ENCODE data around the gene SLC15A3. TPM values are rescaled to one million over a fixed set of nuclear protein-coding genes. Genes with fewer than 3 reads are reported as not detected.

The SLC15A3 gene
- total RNA-seq, 1 experiment from 2014 or later = 8.7 TPM

DNA sequence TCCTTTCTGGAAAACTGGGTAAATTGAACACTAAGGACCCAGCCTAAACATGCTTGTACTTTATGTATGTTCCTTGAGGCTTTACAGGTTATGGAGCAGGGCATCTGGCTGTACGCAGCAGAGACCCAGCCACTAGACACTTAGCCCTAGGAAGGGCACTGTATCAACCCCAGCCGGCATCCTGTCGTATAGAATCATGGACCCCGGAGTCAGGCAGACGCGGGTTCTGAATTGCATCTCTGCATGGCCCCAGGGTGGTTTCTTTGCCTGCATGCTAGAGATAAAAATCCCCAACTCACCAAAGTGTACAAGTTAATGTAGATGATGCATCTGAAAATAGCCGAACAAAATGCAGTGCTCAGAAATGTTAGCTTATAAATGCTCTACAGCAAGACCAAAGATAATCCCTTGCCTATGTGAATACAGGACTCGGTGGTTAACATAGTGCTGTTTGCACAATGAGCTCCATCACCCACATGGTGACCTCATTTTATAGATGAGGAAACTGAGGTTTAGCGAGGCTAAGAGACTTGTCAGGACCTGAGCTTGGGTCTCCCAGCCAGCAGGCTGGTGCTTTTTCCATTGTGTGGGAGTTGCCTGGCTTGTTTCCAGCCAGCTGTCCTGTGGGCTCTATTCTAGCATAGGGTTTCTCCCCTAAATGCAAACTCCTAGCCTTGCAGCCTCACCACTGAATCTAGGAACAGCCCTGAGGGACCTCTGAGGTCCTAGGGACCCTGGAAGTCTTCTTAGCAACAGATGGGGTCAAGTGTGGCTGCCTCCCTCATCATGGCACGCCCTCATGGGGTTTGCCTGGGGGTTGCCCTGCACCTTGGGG, 26.8 kb upstream of the SLC15A3 start:
- Histone ChIP-seq H3K36me3 (ENCODE audit: control insufficient read depth, insufficient read depth, low read length) (no peaks in the 10 kb centered on the region), H3K4me1 (ENCODE audit: control insufficient read depth, insufficient read depth, low read length) (no peaks in the 10 kb centered on the region), H3K27me3 (ENCODE audit: control insufficient read depth, insufficient read depth, low read length) (no peaks in the 10 kb centered on the region), H3K9me3 (ENCODE audit: control insufficient read depth, insufficient read depth, low read depth, low read length) (no peaks in the 10 kb centered on the region), H3K27ac (ENCODE audit: low read length) (no peak overlapping the region), H3K4me3 (ENCODE audit: low read depth in 2 of 2, low read length in 2 of 2) (no peak overlapping the region)
- DNase-seq (ENCODE audit: low read depth, low spot score) = no peak
- BruUV-seq (replicated peaks) = no TSS peak
- intact Hi-C loops (cut with micrococcal nuclease; ENCODE audit: unreplicated experiment) (no loop called here), in situ Hi-C loops (cut with HindIII; ENCODE audit: low pct_unique_long_range_greater_than_20kb, low sequenced_read_pairs) (no loop called here)
- POLR2A ChIA-PET = interaction anchor here (0.6 kb wide), 2 partner anchors 470 to 1363 kb away, joined by 3 to 13 read pairs; partner anchors contain the start of gene OSBP
- no peak for ATAC-seq
- CTCF ChIA-PET = interaction anchor here (0.5 kb wide), 1 partner anchor 45 kb away, joined by 5 read pairs; no protein-coding TSS in a partner anchor
- TF ChIP-seq, protein P1, sequence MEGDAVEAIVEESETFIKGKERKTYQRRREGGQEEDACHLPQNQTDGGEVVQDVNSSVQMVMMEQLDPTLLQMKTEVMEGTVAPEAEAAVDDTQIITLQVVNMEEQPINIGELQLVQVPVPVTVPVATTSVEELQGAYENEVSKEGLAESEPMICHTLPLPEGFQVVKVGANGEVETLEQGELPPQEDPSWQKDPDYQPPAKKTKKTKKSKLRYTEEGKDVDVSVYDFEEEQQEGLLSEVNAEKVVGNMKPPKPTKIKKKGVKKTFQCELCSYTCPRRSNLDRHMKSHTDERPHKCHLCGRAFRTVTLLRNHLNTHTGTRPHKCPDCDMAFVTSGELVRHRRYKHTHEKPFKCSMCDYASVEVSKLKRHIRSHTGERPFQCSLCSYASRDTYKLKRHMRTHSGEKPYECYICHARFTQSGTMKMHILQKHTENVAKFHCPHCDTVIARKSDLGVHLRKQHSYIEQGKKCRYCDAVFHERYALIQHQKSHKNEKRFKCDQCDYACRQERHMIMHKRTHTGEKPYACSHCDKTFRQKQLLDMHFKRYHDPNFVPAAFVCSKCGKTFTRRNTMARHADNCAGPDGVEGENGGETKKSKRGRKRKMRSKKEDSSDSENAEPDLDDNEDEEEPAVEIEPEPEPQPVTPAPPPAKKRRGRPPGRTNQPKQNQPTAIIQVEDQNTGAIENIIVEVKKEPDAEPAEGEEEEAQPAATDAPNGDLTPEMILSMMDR (IDR thresholded peaks at IDR 0.05) = no peak
- TF ChIP-seq POLR2AphosphoS5 (IDR thresholded peaks at IDR 0.05; ENCODE audit: low read depth, low read length) = no peak
- no peak for TF ChIP-seq TCF7L2 (IDR thresholded peaks at IDR 0.05; ENCODE audit: low read depth, low read length)
- TF ChIP-seq SIN3A (IDR thresholded peaks at IDR 0.05; ENCODE audit: borderline replicate concordance, insufficient read depth, low read depth, low read length) = no peak
- TF ChIP-seq, protein P2, sequence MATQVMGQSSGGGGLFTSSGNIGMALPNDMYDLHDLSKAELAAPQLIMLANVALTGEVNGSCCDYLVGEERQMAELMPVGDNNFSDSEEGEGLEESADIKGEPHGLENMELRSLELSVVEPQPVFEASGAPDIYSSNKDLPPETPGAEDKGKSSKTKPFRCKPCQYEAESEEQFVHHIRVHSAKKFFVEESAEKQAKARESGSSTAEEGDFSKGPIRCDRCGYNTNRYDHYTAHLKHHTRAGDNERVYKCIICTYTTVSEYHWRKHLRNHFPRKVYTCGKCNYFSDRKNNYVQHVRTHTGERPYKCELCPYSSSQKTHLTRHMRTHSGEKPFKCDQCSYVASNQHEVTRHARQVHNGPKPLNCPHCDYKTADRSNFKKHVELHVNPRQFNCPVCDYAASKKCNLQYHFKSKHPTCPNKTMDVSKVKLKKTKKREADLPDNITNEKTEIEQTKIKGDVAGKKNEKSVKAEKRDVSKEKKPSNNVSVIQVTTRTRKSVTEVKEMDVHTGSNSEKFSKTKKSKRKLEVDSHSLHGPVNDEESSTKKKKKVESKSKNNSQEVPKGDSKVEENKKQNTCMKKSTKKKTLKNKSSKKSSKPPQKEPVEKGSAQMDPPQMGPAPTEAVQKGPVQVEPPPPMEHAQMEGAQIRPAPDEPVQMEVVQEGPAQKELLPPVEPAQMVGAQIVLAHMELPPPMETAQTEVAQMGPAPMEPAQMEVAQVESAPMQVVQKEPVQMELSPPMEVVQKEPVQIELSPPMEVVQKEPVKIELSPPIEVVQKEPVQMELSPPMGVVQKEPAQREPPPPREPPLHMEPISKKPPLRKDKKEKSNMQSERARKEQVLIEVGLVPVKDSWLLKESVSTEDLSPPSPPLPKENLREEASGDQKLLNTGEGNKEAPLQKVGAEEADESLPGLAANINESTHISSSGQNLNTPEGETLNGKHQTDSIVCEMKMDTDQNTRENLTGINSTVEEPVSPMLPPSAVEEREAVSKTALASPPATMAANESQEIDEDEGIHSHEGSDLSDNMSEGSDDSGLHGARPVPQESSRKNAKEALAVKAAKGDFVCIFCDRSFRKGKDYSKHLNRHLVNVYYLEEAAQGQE (IDR thresholded peaks at IDR 0.05; ENCODE audit: insufficient read depth in 1 of 2, low read depth in 2 of 2, low read length in 1 of 2) = no peak

DNA sequence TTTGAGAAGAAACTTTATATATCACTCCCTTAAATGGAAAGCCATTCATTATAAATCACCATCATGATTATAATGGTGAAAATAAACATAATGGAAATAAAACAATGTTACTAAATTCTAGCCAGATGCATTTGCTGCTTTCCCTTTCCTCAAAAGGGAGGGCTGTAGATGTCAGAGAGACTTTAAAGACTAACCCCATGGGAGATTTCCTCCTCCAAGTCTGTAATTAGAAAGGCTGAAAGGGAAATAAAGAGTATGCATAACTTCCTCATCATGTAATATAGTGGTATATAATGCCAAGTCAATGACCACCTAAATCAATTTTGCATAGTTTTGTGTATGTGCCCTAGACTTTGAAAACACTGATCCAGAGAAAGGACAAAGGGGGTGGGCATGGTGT, 25.9 kb upstream of the SLC15A3 start:
- ATAC-seq = no peak
- no TSS peak for BruUV-seq (replicated peaks)
- Histone ChIP-seq H3K27me3 (ENCODE audit: control insufficient read depth, insufficient read depth, low read length) (no peaks in the 10 kb centered on the region), H3K9me3 (ENCODE audit: control insufficient read depth, insufficient read depth, low read depth, low read length) (no peaks in the 10 kb centered on the region), H3K27ac (ENCODE audit: low read length) (no peak overlapping the region), H3K4me3 (ENCODE audit: low read depth in 2 of 2, low read length in 2 of 2) (no peak overlapping the region), H3K4me1 (ENCODE audit: control insufficient read depth, insufficient read depth, low read length) (no peaks in the 10 kb centered on the region), H3K36me3 (ENCODE audit: control insufficient read depth, insufficient read depth, low read length) (no peaks in the 10 kb centered on the region)
- no peak for DNase-seq (ENCODE audit: low read depth, low spot score)
- CTCF ChIA-PET = no interaction called here
- TF ChIP-seq TCF7L2 (IDR thresholded peaks at IDR 0.05; ENCODE audit: low read depth, low read length) (no peak), POLR2AphosphoS5 (IDR thresholded peaks at IDR 0.05; ENCODE audit: low read depth, low read length) (no peak), SIN3A (IDR thresholded peaks at IDR 0.05; ENCODE audit: borderline replicate concordance, insufficient read depth, low read depth, low read length) (no peak)
- TF ChIP-seq, protein P1 (IDR thresholded peaks at IDR 0.05) = no peak
- TF ChIP-seq, protein P2 (IDR thresholded peaks at IDR 0.05; ENCODE audit: insufficient read depth in 1 of 2, low read depth in 2 of 2, low read length in 1 of 2) = no peak
- in situ Hi-C loops (cut with HindIII; ENCODE audit: low pct_unique_long_range_greater_than_20kb, low sequenced_read_pairs) = no loop called here
- intact Hi-C loops (cut with micrococcal nuclease; ENCODE audit: unreplicated experiment) = no loop called here
- POLR2A ChIA-PET = no interaction called here

Data from Panc1 (cell line).